ENCODE data around the gene CEACAM4.

CEACAM4 gene

DNA sequence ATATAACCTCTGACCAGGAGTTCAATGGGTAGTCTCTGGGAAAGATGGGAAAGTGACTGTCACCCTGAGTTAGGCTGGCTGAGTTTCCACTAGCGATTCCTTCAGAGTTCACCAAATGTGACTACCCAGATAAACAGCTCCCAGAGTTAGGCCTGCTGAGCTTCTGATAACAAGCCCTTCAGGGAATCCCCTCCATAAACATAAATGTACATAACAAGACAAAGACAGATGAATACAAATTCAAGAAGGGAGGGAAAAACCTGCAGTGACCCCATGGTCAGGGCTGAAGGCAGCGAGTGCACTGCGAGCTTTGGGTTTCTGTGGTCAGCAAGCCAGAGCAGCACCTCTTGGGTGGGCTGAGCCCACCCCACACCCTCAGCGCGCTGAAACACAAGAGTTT, 25.4 kb upstream of the CEACAM4 start:
- intact Hi-C loops (cut with DNase I; ENCODE audit: low total_unique reads), result no loop called here
- no peaks in the 10 kb centered on the region for H3K4me1 ChIP-seq
- DNase-seq, result no peak
- H3K27me3 ChIP-seq, result no peaks in the 10 kb centered on the region
- H3K27ac ChIP-seq, result no peak overlapping the region
- peaks cover 0 to 6% (median 0%) of the 10 kb centered on the region in 3 donors for H3K9me3 ChIP-seq
- H3K36me3 ChIP-seq, result no peaks in the 10 kb centered on the region
- H3K4me3 ChIP-seq, result no peak overlapping the region
- TF ChIP-seq, protein P1, sequence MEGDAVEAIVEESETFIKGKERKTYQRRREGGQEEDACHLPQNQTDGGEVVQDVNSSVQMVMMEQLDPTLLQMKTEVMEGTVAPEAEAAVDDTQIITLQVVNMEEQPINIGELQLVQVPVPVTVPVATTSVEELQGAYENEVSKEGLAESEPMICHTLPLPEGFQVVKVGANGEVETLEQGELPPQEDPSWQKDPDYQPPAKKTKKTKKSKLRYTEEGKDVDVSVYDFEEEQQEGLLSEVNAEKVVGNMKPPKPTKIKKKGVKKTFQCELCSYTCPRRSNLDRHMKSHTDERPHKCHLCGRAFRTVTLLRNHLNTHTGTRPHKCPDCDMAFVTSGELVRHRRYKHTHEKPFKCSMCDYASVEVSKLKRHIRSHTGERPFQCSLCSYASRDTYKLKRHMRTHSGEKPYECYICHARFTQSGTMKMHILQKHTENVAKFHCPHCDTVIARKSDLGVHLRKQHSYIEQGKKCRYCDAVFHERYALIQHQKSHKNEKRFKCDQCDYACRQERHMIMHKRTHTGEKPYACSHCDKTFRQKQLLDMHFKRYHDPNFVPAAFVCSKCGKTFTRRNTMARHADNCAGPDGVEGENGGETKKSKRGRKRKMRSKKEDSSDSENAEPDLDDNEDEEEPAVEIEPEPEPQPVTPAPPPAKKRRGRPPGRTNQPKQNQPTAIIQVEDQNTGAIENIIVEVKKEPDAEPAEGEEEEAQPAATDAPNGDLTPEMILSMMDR (IDR thresholded peaks at IDR 0.05), result no peak

DNA sequence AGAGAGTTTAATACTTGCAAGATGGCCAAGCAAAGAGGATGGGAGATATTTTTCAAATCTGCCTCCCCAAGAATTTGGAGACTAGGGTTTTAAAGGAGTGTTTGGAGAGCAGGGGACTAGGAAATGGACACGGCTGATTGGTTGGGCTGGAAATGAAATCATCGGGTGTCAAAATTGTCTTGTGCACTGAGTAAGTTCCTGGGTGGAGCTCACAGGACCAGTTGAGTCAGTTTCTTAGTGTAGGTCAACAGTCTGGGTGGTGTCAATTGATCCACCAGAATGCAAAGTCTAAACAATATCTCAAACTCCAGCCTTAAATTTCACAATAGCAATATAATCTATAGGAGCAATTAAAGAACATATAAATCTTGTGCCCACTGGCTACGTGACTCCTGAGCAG, 23.0 kb upstream of the CEACAM4 start:
- H3K36me3 ChIP-seq, result no peaks in the 10 kb centered on the region
- intact Hi-C loops (cut with DNase I; ENCODE audit: low total_unique reads), result no loop called here
- H3K27me3 ChIP-seq, result no peaks in the 10 kb centered on the region
- H3K27ac ChIP-seq, result no peak overlapping the region
- H3K4me3 ChIP-seq, result no peak overlapping the region
- TF ChIP-seq, protein P1 (IDR thresholded peaks at IDR 0.05), result no peak
- H3K9me3 ChIP-seq, result peaks cover 0 to 6% (median 0%) of the 10 kb centered on the region in 3 donors
- no peak for DNase-seq
- H3K4me1 ChIP-seq, result no peaks in the 10 kb centered on the region

DNA sequence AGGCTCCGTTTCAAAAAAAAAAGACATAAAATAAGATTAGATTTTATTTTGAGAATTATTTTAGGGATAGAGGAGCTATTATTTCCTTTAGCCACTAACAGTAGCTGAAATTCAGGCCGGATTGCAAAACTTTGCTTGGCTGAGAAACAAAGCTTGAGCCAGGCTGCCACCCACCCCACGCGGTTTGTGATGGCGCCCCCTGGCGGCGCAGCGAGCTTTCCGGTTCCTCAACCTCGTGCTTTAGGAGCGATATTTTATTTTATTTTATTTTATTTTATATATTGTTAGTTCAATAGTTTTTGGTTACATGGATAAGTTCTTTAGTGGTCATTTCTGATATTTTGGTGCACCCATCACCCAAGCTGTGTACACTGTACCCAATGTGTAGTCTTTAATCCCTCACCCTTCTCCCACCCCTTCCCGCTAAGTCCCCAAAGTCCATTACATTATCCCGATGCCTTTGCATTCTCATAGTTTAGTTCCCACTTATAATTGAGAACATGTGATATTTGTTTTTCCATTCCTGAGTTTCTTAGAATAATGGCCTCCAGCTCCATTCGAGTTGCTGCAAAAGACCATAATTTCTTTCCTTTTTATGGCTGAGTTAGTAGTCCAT, 19.8 kb upstream of the CEACAM4 start:
- no peaks in the 10 kb centered on the region for H3K27me3 ChIP-seq
- no peaks in the 10 kb centered on the region for H3K36me3 ChIP-seq
- no peak overlapping the region for H3K27ac ChIP-seq
- DNase-seq, result no peak
- TF ChIP-seq, protein P1 (IDR thresholded peaks at IDR 0.05), result no peak
- H3K9me3 ChIP-seq, result no peaks in the 10 kb centered on the region
- no peaks in the 10 kb centered on the region for H3K4me1 ChIP-seq
- intact Hi-C loops (cut with DNase I; ENCODE audit: low total_unique reads), result no loop called here
- no peak overlapping the region for H3K4me3 ChIP-seq

DNA sequence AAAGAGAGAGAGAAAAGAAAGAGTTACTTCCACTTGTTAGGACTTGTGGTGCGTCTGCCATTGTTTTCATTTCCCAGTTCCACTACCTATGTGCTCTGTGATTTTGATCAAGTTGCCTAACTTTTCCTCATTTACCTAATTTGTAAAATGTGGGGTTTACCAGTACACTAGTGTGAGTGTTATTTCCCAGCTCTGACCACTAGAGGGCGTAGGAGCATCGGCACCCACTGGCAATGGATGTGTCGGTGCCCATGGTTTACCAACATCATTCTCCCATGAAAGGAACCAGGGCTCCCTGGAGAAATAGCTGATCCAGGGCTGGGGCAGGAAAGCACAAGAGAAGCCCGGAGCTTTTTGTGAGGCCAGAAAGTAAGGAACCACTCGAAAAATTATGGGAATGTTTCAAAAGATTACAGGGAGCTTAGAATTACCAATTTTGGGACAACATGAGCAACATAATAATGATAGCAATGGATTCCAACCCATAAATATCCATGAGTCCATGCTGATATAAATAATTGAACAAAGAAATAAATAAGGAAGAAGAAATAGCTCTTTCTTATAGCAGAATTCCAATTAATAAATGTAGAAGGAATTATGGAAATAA, 15.1 kb upstream of the CEACAM4 start:
- TF ChIP-seq, protein P1 (IDR thresholded peaks at IDR 0.05), result peak; percentile 38 to 64
- no peaks in the 10 kb centered on the region for H3K9me3 ChIP-seq
- H3K36me3 ChIP-seq, result no peaks in the 10 kb centered on the region
- peaks cover 0 to 8% of the 10 kb centered on the region in 2 donors for H3K27me3 ChIP-seq
- H3K27ac ChIP-seq, result no peak overlapping the region
- intact Hi-C loops (cut with DNase I; ENCODE audit: low total_unique reads), result no loop called here
- H3K4me3 ChIP-seq, result no peak overlapping the region
- peak in 1 of 2 donors; percentile 53 for DNase-seq
- H3K4me1 ChIP-seq, result no peaks in the 10 kb centered on the region

DNA sequence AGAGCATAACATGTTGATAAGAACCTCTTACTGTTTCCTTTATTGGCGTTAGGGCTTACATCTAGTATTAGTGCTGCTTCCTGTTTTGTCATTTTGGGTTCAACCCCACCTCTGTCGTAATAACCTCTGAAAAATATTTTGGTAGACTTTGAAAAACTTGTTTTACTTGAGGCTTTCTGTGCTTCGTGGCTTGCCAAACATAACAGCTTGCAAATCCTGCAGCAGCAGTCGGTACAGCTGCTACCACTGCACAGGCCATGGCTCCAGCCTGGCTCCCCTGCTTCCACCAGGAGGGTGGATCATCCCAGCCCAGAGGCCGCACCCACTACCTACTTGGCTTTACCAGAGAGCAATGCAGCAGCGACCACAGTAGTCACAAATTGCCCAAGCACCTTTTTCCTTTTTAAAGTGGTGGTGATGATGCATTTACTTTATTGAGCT, 11.8 kb upstream of the CEACAM4 start:
- H3K27me3 ChIP-seq, result peaks cover 0 to 8% of the 10 kb centered on the region in 2 donors
- no peaks in the 10 kb centered on the region for H3K9me3 ChIP-seq
- no peak overlapping the region for H3K27ac ChIP-seq
- no peaks in the 10 kb centered on the region for H3K36me3 ChIP-seq
- DNase-seq, result no peak
- H3K4me1 ChIP-seq, result no peaks in the 10 kb centered on the region
- TF ChIP-seq, protein P1 (IDR thresholded peaks at IDR 0.05), result no peak
- no peak overlapping the region for H3K4me3 ChIP-seq
- intact Hi-C loops (cut with DNase I; ENCODE audit: low total_unique reads), result no loop called here
